Measurements from ENCODE around the gene MAP4K4. TPM values are rescaled to one million over a fixed set of nuclear protein-coding genes. Genes with fewer than 3 reads are reported as not detected.
A peak's percentile ranks its signal among the peaks of the same experiment; 100 is the strongest.

MAP4K4 gene
- total RNA-seq, 1 donor from 2014 or later = 48.0 TPM

- no peaks in the 10 kb centered on the region for H3K27me3 ChIP-seq
- peak overlapping the region; percentile 61 to 66 for H3K27ac ChIP-seq
- no peaks in the 10 kb centered on the region for H3K9me3 ChIP-seq
- peaks cover 5 to 26% of the 10 kb centered on the region in 2 donors for H3K4me1 ChIP-seq
- TF ChIP-seq CTCF (IDR thresholded peaks at IDR 0.05) = no peak
- H3K4me3 ChIP-seq = peak overlapping the region in 1 of 2 donors; percentile 1
- peaks cover 12 to 42% of the 10 kb centered on the region in 2 donors for H3K36me3 ChIP-seq
- DNase-seq (ENCODE audit: low spot score in 2 of 2) = no peak
- intact Hi-C loops (cut with DNase I) = no loop called here
Measured at GRCh38 chr2:101844055-101844635, 146.6 kb downstream of the MAP4K4 start.

GRCh38 chr2:101846973-101847372 lies 149.5 kb downstream of the MAP4K4 start:
- TF ChIP-seq CTCF (IDR thresholded peaks at IDR 0.05) = no peak
- Histone ChIP-seq H3K4me3 (no peak overlapping the region), H3K27ac (no peak overlapping the region), H3K4me1 (peaks cover 5 to 33% of the 10 kb centered on the region in 2 donors), H3K9me3 (no peaks in the 10 kb centered on the region), H3K36me3 (peaks cover 3 to 27% of the 10 kb centered on the region in 2 donors), H3K27me3 (no peaks in the 10 kb centered on the region)
- intact Hi-C loops (cut with DNase I) = no loop called here
- no peak for DNase-seq (ENCODE audit: low spot score in 2 of 2)

- no peaks in the 10 kb centered on the region for H3K9me3 ChIP-seq
- no peak overlapping the region for H3K27ac ChIP-seq
- intact Hi-C loops (cut with DNase I) = no loop called here
- H3K4me3 ChIP-seq = no peak overlapping the region
- H3K4me1 ChIP-seq = peaks cover 4 to 30% of the 10 kb centered on the region in 2 donors
- no peaks in the 10 kb centered on the region for H3K27me3 ChIP-seq
- H3K36me3 ChIP-seq = peaks cover 3 to 20% of the 10 kb centered on the region in 2 donors
- DNase-seq (ENCODE audit: low spot score in 2 of 2) = no peak
- no peak for TF ChIP-seq CTCF (IDR thresholded peaks at IDR 0.05)
Measured at GRCh38 chr2:101847661-101848339, 150.3 kb downstream of the MAP4K4 start.

GRCh38 chr2:101848769-101849410 lies 151.4 kb downstream of the MAP4K4 start:
- intact Hi-C loops (cut with DNase I) = no loop called here
- Histone ChIP-seq H3K4me1 (peaks cover 0 to 21% of the 10 kb centered on the region in 2 donors), H3K4me3 (no peak overlapping the region), H3K36me3 (peaks cover 3 to 19% of the 10 kb centered on the region in 2 donors), H3K9me3 (no peaks in the 10 kb centered on the region), H3K27ac (peak overlapping the region in 1 of 2 donors; percentile 17), H3K27me3 (no peaks in the 10 kb centered on the region)
- no peak for DNase-seq (ENCODE audit: low spot score in 2 of 2)
- no peak for TF ChIP-seq CTCF (IDR thresholded peaks at IDR 0.05)

- no peak overlapping the region for H3K27ac ChIP-seq
- H3K9me3 ChIP-seq = no peaks in the 10 kb centered on the region
- TF ChIP-seq CTCF (IDR thresholded peaks at IDR 0.05) = no peak
- peaks cover 0 to 14% of the 10 kb centered on the region in 2 donors for H3K4me1 ChIP-seq
- DNase-seq (ENCODE audit: low spot score in 2 of 2) = no peak
- intact Hi-C loops (cut with DNase I) = no loop called here
- no peaks in the 10 kb centered on the region for H3K27me3 ChIP-seq
- H3K36me3 ChIP-seq = peaks cover under 1 to 18% of the 10 kb centered on the region in 2 donors
- H3K4me3 ChIP-seq = no peak overlapping the region
Measured at GRCh38 chr2:101850450-101850849, 152.9 kb downstream of the MAP4K4 start.
